HepG2 (cell line): ENCODE data around the gene RHBDF2. TPM values are rescaled to one million over a fixed set of nuclear protein-coding genes. Genes with fewer than 3 reads are reported as not detected.

Experiments
- AGO1 ChIP-seq: fragments of 200-400 bp; formaldehyde crosslinking; IDR thresholded peaks from 2 replicates; pipeline ENCODE4 v1.6.1; 2017; ENCODE audit warnings: mild to moderate bottlenecking, low read depth, low read length, moderate library complexity; ENCODE audit not compliant: poor library complexity, severe bottlenecking
- DDIT3 ChIP-seq: sonication (generic); formaldehyde crosslinking; IDR thresholded peaks from 2 replicates; pipeline ENCODE4 v1.4.0; 2020; ENCODE audit warnings: mild to moderate bottlenecking, missing genetic modification reagents
- HNF1B ChIP-seq: sonication (generic); formaldehyde crosslinking; IDR thresholded peaks from 2 replicates; pipeline ENCODE4 v1.5.1; 2020; ENCODE audit warnings: mild to moderate bottlenecking, moderate library complexity, missing genetic modification reagents
- KDM1A ChIP-seq: IDR thresholded peaks from 2 replicates; pipeline ENCODE4 v1.6.1; 2016; ENCODE audit warnings: missing compliant biosample characterization
- MXD4 ChIP-seq: IDR thresholded peaks from 2 replicates; pipeline ENCODE4 v1.6.1; 2016; ENCODE audit warnings: mild to moderate bottlenecking, missing biosample characterization, missing genetic modification reagents
- MYC ChIP-seq: sonication (generic); formaldehyde crosslinking; IDR thresholded peaks from 2 replicates; pipeline ENCODE4 v1.9.0; 2021; ENCODE audit warnings: missing genetic modification reagents, borderline replicate concordance
- NRL ChIP-seq: sonication (generic); formaldehyde crosslinking; IDR thresholded peaks from 2 replicates; pipeline ENCODE4 v1.5.0; 2020; ENCODE audit warnings: missing genetic modification reagents, mild to moderate bottlenecking, moderate library complexity, borderline replicate concordance
- RBM22 ChIP-seq: fragments of 200-400 bp; formaldehyde crosslinking; optimal IDR thresholded peaks from 2 replicates; pipeline ENCODE3; 2017; ENCODE audit warnings: mild to moderate bottlenecking, low read length, moderate library complexity
- SKI ChIP-seq: fragments of 450-650 bp; IDR thresholded peaks from one replicate; pipeline ENCODE4 v1.6.1; 2018; ENCODE audit warnings: mild to moderate bottlenecking; ENCODE audit not compliant: partially characterized antibody
- SP4 ChIP-seq: sonication (generic); formaldehyde crosslinking; IDR thresholded peaks from 2 replicates; pipeline ENCODE4 v1.8.1; 2023; ENCODE audit warnings: mild to moderate bottlenecking, missing genetic modification reagents
- SRF ChIP-seq: IDR thresholded peaks from 2 replicates; pipeline ENCODE4 v1.6.1; 2011; ENCODE audit warnings: mild to moderate bottlenecking, low read depth, low read length, moderate library complexity
- SRSF1 ChIP-seq: fragments of 200-400 bp; formaldehyde crosslinking; optimal IDR thresholded peaks from 2 replicates; pipeline ENCODE3; 2017; ENCODE audit warnings: mild to moderate bottlenecking, low read depth, low read length, moderate library complexity
- THYN1 ChIP-seq: sonication (generic); formaldehyde crosslinking; IDR thresholded peaks from 2 replicates; pipeline ENCODE4 v1.8.1; 2023; ENCODE audit warnings: low read depth, mild to moderate bottlenecking, moderate library complexity, missing genetic modification reagents, borderline replicate concordance
- ZNF333 ChIP-seq: sonication (generic); formaldehyde crosslinking; IDR thresholded peaks from 2 replicates; pipeline ENCODE4 v1.4.0; 2020; ENCODE audit warnings: mild to moderate bottlenecking, missing genetic modification reagents, borderline replicate concordance
- ZNF501 ChIP-seq: sonication (generic); formaldehyde crosslinking; IDR thresholded peaks from 2 replicates; pipeline ENCODE4 v1.5.1; 2020; ENCODE audit warnings: mild to moderate bottlenecking, moderate library complexity, missing genetic modification reagents
- ZNF614 ChIP-seq: IDR thresholded peaks from 2 replicates; pipeline ENCODE4 v1.6.1; 2018; ENCODE audit warnings: missing biosample characterization, missing genetic modification reagents, inconsistent platforms, borderline replicate concordance
- ZNF788 ChIP-seq: sonication (generic); formaldehyde crosslinking; IDR thresholded peaks from 2 replicates; pipeline ENCODE4 v1.5.0; 2020; ENCODE audit warnings: mild to moderate bottlenecking, missing genetic modification reagents, borderline replicate concordance
- ZNF883 ChIP-seq: sonication (generic); formaldehyde crosslinking; IDR thresholded peaks from 2 replicates; pipeline ENCODE4 v1.5.1; 2020; ENCODE audit warnings: mild to moderate bottlenecking, missing genetic modification reagents; ENCODE audit errors: not compliant biosample characterization
- polyA plus RNA-seq, 8 experiments: library from polyadenylated mRNA; depleted of rRNA in 3 of 8; stranded (reverse) in 7 of 8; unstranded in 1 of 8; fragments of >200 nt; fragmentation: Illumina TruSeq in 4 of 8; extraction: Trizol in 4 of 8; gene quantifications; 2 replicates each; pipeline versions ENCODE4 v1.2.1 to v1.2.3, GENCODE V29; 2011 to 2016; ENCODE audit warnings: low read depth in 4 of 8, missing spikeins in 1 of 8, mixed read lengths in 1 of 8; ENCODE audit not compliant: insufficient read depth in 1 of 8
- total RNA-seq, 5 experiments: library from RNA; depleted of rRNA; stranded (reverse); fragments of >200 nt; fragmentation: Illumina TruSeq; extraction: Trizol; gene quantifications; 2 replicates each; pipeline ENCODE4 v1.2.3, GENCODE V29; 2016; ENCODE audit warnings: low read depth in 1 of 5
- TF ChIP-seq, protein P1 (sequence below): sonication (generic); formaldehyde crosslinking; IDR thresholded peaks from 2 replicates; pipeline ENCODE4 v1.5.1; 2020; ENCODE audit warnings: missing genetic modification reagents, mild to moderate bottlenecking, borderline replicate concordance
- TF ChIP-seq, protein P2 (sequence below): sonication (generic); formaldehyde crosslinking; IDR thresholded peaks from 2 replicates; pipeline ENCODE4 v1.4.0; 2020; ENCODE audit warnings: missing genetic modification reagents

Gene RHBDF2
- total and polyA plus RNA-seq, 2 of the 13 experiments (the other 11 are each of a cell fraction or from before 2014, with no cell fraction given), result 7.8 to 24.2 TPM

GRCh38 chr17:76496464-76496863, 4.8 kb downstream of the RHBDF2 start (continued):
- TF ChIP-seq SRF, result no peak
- TF ChIP-seq ZNF333 (CRISPR knock-in tag), result no peak
- TF ChIP-seq SRSF1, result no peak
- peak; percentile 38; the same call in 1 of the 2 replicates for TF ChIP-seq HNF1B (CRISPR knock-in tag)
- TF ChIP-seq DDIT3 (CRISPR knock-in tag), result no peak
- no peak for TF ChIP-seq ZNF614 (CRISPR knock-in tag)
- TF ChIP-seq MXD4 (CRISPR knock-in tag), result no peak
- TF ChIP-seq THYN1 (CRISPR knock-in tag), result no peak
- TF ChIP-seq MYC, result no peak
- TF ChIP-seq, protein P1, sequence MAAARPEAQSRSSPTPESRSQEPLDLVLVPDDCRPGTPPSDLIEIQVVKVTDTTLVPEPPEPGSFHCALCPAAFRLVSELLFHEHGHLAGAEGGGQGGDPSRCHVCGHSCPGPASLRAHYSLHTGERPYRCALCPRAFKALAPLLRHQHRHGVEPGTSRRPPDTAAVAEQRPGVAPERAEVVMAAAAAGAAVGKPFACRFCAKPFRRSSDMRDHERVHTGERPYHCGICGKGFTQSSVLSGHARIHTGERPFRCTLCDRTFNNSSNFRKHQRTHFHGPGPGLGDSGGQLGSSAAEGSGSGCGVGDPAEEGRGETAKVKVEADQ (CRISPR knock-in tag), result no peak
- no peak for TF ChIP-seq SP4 (CRISPR knock-in tag)
- TF ChIP-seq KDM1A (CRISPR knock-in tag), result no peak
- TF ChIP-seq ZNF883 (CRISPR knock-in tag), result no peak
- TF ChIP-seq ZNF788 (CRISPR knock-in tag), result no peak
- TF ChIP-seq, protein P2, sequence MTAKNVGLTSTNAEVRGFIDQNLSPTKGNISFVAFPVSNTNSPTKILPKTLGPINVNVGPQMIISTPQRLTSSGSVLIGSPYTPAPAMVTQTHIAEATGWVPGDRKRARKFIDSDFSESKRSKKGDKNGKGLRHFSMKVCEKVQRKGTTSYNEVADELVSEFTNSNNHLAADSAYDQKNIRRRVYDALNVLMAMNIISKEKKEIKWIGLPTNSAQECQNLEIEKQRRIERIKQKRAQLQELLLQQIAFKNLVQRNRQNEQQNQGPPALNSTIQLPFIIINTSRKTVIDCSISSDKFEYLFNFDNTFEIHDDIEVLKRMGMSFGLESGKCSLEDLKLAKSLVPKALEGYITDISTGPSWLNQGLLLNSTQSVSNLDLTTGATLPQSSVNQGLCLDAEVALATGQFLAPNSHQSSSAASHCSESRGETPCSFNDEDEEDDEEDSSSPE, result no peak
- TF ChIP-seq AGO1, result no peak
- TF ChIP-seq SKI, result no peak
- 0 out of 2 replicates have a peak, but pooled peaks have one; percentile 15 for TF ChIP-seq NRL
- peak; percentile 6 for TF ChIP-seq RBM22
- TF ChIP-seq ZNF501 (CRISPR knock-in tag), result peak; percentile 63
